Measurements from ENCODE around the gene CELA2A.
A peak's percentile ranks its signal among the peaks of the same experiment; 100 is the strongest.
"Not testable (repeated sequence)": the region's sequence is repeated elsewhere in the genome, so short reads cannot be mapped to it uniquely, and the experiment has no call there.

CELA2A gene

DNA sequence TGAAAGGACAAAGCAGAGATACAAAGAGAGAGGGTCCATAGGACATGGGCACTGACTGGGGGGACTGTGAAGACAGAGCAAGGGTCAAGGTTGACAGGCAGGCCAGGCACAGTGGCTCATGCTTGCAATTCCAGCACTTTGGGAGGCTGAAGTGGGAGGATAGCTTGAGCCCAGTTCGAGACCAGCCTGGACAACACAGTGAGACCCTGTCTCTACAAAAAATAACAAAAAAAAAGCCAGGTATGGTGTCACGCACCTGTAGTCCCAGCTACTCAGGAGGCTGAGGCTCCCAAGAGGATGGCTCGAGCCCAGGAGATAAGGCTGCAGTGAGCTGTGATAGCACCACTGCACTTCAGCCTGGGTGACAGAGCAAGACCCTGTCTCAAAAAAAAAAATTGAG is 63.1 kb downstream of the CELA2A start:
- Histone ChIP-seq H3K27me3 (ENCODE audit: insufficient read depth, low read length, poor library complexity, severe bottlenecking) (no peaks in the 10 kb centered on the region), H3K79me2 (ENCODE audit: insufficient read depth, low read length) (peaks cover 18% of the 10 kb centered on the region), H3K36me3 (ENCODE audit: insufficient read depth, low read length) (no peaks in the 10 kb centered on the region), H3K4me3 (ENCODE audit: low read length, poor library complexity, severe bottlenecking) (no peak overlapping the region), H3K9me2 (replicated peaks; ENCODE audit: low read depth, low read length) (no peaks in the 10 kb centered on the region), H4K20me1 (ENCODE audit: insufficient read depth, low read length, poor library complexity, severe bottlenecking) (no peaks in the 10 kb centered on the region), H2AFZ (ENCODE audit: low read length) (no peak overlapping the region), H3F3A (ENCODE audit: low read depth) (no peaks in the 10 kb centered on the region), H3K9ac (ENCODE audit: low read depth, low read length, poor library complexity, severe bottlenecking) (no peak overlapping the region), H3K4me2 (ENCODE audit: low read depth, low read length, poor library complexity, severe bottlenecking) (no peak overlapping the region), H3K4me1 (ENCODE audit: insufficient read depth, low read length, poor library complexity, severe bottlenecking) (peaks cover 20% of the 10 kb centered on the region), H3K9me3 (ENCODE audit: insufficient read depth, low read depth, low read length) (no peaks in the 10 kb centered on the region)
- no peak for TF ChIP-seq CTCF (conservative IDR thresholded peaks at IDR 0.05; ENCODE audit: low read length)
- no peak for TF ChIP-seq EZH2phosphoT487 (IDR thresholded peaks at IDR 0.05; ENCODE audit: borderline replicate concordance)

DNA sequence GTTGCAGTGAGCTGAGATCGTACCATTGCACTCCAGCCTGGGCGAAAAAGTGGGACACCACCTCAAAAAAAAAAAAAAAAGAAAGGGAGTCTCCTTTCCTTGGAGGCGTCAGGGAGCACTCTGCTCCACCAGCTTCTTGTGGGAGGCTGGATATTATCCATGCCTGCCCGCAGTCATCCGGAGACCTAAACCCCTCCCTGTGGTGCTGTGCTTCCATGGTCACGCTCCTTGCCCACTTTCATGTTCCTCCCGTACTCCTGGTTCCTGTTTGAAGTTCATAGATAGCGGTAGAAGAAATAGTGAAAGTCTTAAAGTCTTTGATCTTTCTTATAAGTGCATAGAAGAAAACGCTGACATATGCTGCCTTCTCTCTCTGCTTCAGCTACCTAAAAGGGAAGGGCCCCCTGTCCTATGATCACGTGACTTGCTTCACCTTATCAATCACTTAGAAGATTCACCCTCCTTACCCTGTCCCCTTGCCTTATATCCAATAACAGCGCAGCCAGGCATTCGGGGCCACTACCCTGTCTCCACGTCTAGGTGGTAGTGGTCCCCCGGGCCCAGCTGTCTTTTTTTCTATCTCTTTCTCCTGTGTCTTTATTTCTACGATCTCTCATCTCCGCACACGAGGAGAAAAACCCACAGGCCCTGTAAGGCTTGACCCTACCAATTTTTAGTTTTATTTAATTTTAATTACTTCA is 64.8 kb downstream of the CELA2A start:
- H3K36me3 ChIP-seq (ENCODE audit: insufficient read depth, low read length); H3K9me3 ChIP-seq (ENCODE audit: insufficient read depth, low read depth, low read length); H3K27me3 ChIP-seq (ENCODE audit: insufficient read depth, low read length, poor library complexity, severe bottlenecking); H3K4me3 ChIP-seq (ENCODE audit: low read length, poor library complexity, severe bottlenecking); H3F3A ChIP-seq (ENCODE audit: low read depth); H3K9ac ChIP-seq (ENCODE audit: low read depth, low read length, poor library complexity, severe bottlenecking); H3K9me2 ChIP-seq (replicated peaks; ENCODE audit: low read depth, low read length); H2AFZ ChIP-seq (ENCODE audit: low read length); H4K20me1 ChIP-seq (ENCODE audit: insufficient read depth, low read length, poor library complexity, severe bottlenecking): not testable (repeated sequence)
- Histone ChIP-seq H3K4me1 (ENCODE audit: insufficient read depth, low read length, poor library complexity, severe bottlenecking) (peaks cover 27% of the 10 kb centered on the region), H3K79me2 (ENCODE audit: insufficient read depth, low read length) (peaks cover 18% of the 10 kb centered on the region), H3K4me2 (ENCODE audit: low read depth, low read length, poor library complexity, severe bottlenecking) (peak overlapping the region; percentile 97)
